HL-60 (cell line): ENCODE results near the gene UGDH.
A peak's percentile ranks its signal among the peaks of the same experiment; 100 is the strongest.

ENCODE experiments used
- DNase-seq, 2 experiments: peaks; one replicate each; pipeline ENCODE4 v3.0.0-alpha.2; 2010 to 2020; ENCODE audit warnings: low read depth in 1 of 2, low spot score in 1 of 2
- H3K27ac ChIP-seq: fragments of 250-450 bp; sonication (Bioruptor Pico); replicated peaks from 2 replicates; pipeline ENCODE4 v1.5.1; 2020; ENCODE audit warnings: mild to moderate bottlenecking, moderate library complexity
- H3K27me3 ChIP-seq: fragments of 250-450 bp; sonication (Bioruptor Pico); 2 replicates; pipeline ENCODE4 v1.5.1; 2021; ENCODE audit warnings: mild to moderate bottlenecking, moderate library complexity; ENCODE audit not compliant: insufficient read depth, poor library complexity, severe bottlenecking
- H3K4me3 ChIP-seq: replicated peaks from 2 replicates; pipeline ENCODE4 v1.5.1; 2011; ENCODE audit warnings: mild to moderate bottlenecking, control low read depth, low read length; ENCODE audit not compliant: insufficient read depth
- CTCF ChIP-seq: IDR thresholded peaks from one replicate; pipeline ENCODE4 v1.5.1; 2011; ENCODE audit warnings: low read length, control low read depth, inconsistent platforms; ENCODE audit not compliant: insufficient read depth
- GABPA ChIP-seq: IDR thresholded peaks from 2 replicates; pipeline ENCODE4 v1.6.1; 2012; ENCODE audit warnings: low read depth
- POLR2AphosphoS5 ChIP-seq: IDR thresholded peaks from 2 replicates; pipeline ENCODE4 v1.6.1; 2012; ENCODE audit warnings: low read depth
- REST ChIP-seq: IDR thresholded peaks from 2 replicates; pipeline ENCODE4 v1.6.1; 2012; ENCODE audit warnings: low read depth; ENCODE audit not compliant: insufficient replicate concordance
- SPI1 ChIP-seq: IDR thresholded peaks from 2 replicates; pipeline ENCODE4 v1.6.1; 2012; ENCODE audit warnings: low read depth, mild to moderate bottlenecking, borderline replicate concordance

Gene UGDH

GRCh38 chr4:39529534-39529933 is 2.3 kb upstream of the UGDH start:
- no peak for TF ChIP-seq POLR2AphosphoS5
- TF ChIP-seq SPI1: no peak
- no peak for TF ChIP-seq GABPA
- no peak for TF ChIP-seq REST
- no peak for TF ChIP-seq CTCF
- H3K4me3 ChIP-seq: no peak overlapping the region
- no peaks in the 10 kb centered on the region for H3K27me3 ChIP-seq
- DNase-seq: no peak
- no peak overlapping the region for H3K27ac ChIP-seq

GRCh38 chr4:39528061-39528465 is 824 bp upstream of the UGDH start:
- Histone ChIP-seq H3K27me3 (no peaks in the 10 kb centered on the region), H3K27ac (peak overlapping the region; percentile 75)
- peak in 1 of 2 experiments; percentile 8 for DNase-seq

More at GRCh38 chr4:39528061-39528465, 824 bp upstream of the UGDH start:
- TF ChIP-seq CTCF: no peak
- no peak for TF ChIP-seq GABPA
- no peak for TF ChIP-seq REST
- no peak for TF ChIP-seq POLR2AphosphoS5
- TF ChIP-seq SPI1: no peak
- peak overlapping the region; percentile 100 for H3K4me3 ChIP-seq
